ENCODE results near the gene PVALB. TPM values are rescaled to one million over a fixed set of nuclear protein-coding genes. Genes with fewer than 3 reads are reported as not detected.

The PVALB gene
- total and polyA plus RNA-seq, 2 donors (not counting 3 experiments of a cell fraction or from before 2014, with no cell fraction given), result not detected

DNA sequence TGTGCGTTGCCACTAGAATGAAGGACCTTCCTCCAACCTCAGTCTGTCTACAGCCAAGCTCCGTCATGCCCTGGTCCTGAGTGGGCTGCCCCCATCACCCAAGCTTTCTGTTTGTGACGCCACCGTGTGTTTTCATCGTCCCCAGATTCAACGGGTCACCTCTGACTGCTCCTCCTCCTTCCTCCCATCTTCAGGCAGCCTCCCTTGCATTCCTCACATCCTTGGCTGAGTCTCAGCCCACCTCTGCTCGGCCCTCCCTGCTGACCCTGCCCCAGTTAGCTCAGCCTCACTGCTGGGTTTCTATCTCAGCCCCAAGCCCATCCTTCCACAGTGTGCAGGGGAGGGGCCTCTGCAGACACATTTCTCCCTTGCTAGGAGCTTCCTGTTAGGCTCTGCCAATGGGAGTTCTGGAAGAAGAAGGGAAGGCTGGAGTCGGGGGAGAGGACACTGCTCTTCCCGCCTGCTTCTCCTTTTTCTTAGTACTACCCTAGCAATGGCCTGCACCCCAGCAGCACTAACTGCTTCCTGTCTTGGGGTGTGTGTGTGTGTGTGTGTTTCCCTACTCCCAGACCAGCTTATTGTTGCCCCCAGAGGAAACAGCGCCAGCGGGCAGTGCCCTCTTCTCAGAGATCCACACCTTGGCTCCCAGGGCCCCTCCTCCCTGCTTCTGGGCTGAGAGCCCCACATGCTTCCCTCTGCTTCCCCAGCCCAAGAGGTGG, 46.2 kb downstream of the PVALB start:
- Histone ChIP-seq H3K27me3 (ENCODE audit: control insufficient read depth in 2 of 2, insufficient read depth in 2 of 2, low read length in 2 of 2) (no peaks in the 10 kb centered on the region), H3K27ac (ENCODE audit: insufficient read depth, low read depth, low read length) (no peak overlapping the region), H3K9ac (replicated peaks; ENCODE audit: extremely low read depth, insufficient read depth, low read length) (no peak overlapping the region), H3K36me3 (ENCODE audit: control insufficient read depth in 2 of 2, extremely low read depth in 1 of 2, insufficient read depth in 2 of 2, low read length in 2 of 2) (peaks cover 0 to 7% of the 10 kb centered on the region in 2 experiments), H3K9me3 (replicated peaks; ENCODE audit: control insufficient read depth, insufficient read depth, low read length) (no peaks in the 10 kb centered on the region), H3K4me2 (ENCODE audit: insufficient read depth, low read length) (no peak overlapping the region), H3K4me3 (replicated peaks in 1 of 3; ENCODE audit: insufficient read depth in 1 of 3, low read depth in 1 of 3, low read length in 3 of 3) (no peak overlapping the region), H3K79me2 (ENCODE audit: control insufficient read depth, insufficient read depth, low read length) (no peaks in the 10 kb centered on the region), H4K20me1 (replicated peaks; ENCODE audit: control insufficient read depth, extremely low read depth, insufficient read depth, low read length) (no peaks in the 10 kb centered on the region), H3K9me1 (replicated peaks; ENCODE audit: control insufficient read depth, extremely low read depth, insufficient read depth, low read length) (no peaks in the 10 kb centered on the region), H2AFZ (ENCODE audit: low read depth, low read length) (no peak overlapping the region), H3K4me1 (ENCODE audit: control insufficient read depth, extremely low read depth, insufficient read depth, low read length) (peaks cover 9% of the 10 kb centered on the region)
- BruUV-seq (replicated peaks), result no TSS peak
- FAIRE-seq, result no peak
- DNase-seq (ENCODE audit: low read depth, low spot score), result no peak
- CTCF ChIA-PET, result interaction anchor here (6.5 kb wide), 1 partner anchor 13 kb away, joined by 39 read pairs; no protein-coding TSS in a partner anchor
- POLR2A ChIA-PET, result no interaction called here
- dilution Hi-C loops (cut with MboI; ENCODE audit: extremely low pct_ligation_motif_present, low sequenced_read_pairs), result loop anchor here (10.0 kb wide), 1 partner anchor 64 kb away; no protein-coding TSS in a partner anchor
- TF ChIP-seq EZH2 (IDR thresholded peaks at IDR 0.05; ENCODE audit: borderline replicate concordance, low read depth, low read length, severe bottlenecking) (no peak), MYC (IDR thresholded peaks at IDR 0.05; ENCODE audit: low read depth, low read length) (no peak), POLR2A (IDR thresholded peaks at IDR 0.05; ENCODE audit: low read depth, low read length) (no peak), FOS (IDR thresholded peaks at IDR 0.05; ENCODE audit: borderline replicate concordance, insufficient read depth, low read length) (no peak), JUN (IDR thresholded peaks at IDR 0.05; ENCODE audit: borderline replicate concordance, insufficient read depth, insufficient read length, low read depth) (no peak)
- TF ChIP-seq, protein P1, sequence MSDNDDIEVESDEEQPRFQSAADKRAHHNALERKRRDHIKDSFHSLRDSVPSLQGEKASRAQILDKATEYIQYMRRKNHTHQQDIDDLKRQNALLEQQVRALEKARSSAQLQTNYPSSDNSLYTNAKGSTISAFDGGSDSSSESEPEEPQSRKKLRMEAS (IDR thresholded peaks at IDR 0.05; ENCODE audit: insufficient read depth, insufficient read length), result no peak
- TF ChIP-seq, protein P2, sequence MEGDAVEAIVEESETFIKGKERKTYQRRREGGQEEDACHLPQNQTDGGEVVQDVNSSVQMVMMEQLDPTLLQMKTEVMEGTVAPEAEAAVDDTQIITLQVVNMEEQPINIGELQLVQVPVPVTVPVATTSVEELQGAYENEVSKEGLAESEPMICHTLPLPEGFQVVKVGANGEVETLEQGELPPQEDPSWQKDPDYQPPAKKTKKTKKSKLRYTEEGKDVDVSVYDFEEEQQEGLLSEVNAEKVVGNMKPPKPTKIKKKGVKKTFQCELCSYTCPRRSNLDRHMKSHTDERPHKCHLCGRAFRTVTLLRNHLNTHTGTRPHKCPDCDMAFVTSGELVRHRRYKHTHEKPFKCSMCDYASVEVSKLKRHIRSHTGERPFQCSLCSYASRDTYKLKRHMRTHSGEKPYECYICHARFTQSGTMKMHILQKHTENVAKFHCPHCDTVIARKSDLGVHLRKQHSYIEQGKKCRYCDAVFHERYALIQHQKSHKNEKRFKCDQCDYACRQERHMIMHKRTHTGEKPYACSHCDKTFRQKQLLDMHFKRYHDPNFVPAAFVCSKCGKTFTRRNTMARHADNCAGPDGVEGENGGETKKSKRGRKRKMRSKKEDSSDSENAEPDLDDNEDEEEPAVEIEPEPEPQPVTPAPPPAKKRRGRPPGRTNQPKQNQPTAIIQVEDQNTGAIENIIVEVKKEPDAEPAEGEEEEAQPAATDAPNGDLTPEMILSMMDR (IDR thresholded peaks at IDR 0.05; ENCODE audit: extremely low read depth in 1 of 2, insufficient read depth in 1 of 2, low read depth in 1 of 2, low read length in 2 of 2), result no peak
- intact Hi-C loops (cut with micrococcal nuclease), result no loop called here
